ENCODE results near the gene TENM4. TPM values are rescaled to one million over a fixed set of nuclear protein-coding genes. Genes with fewer than 3 reads are reported as not detected.
"Not testable (repeated sequence)": the region's sequence is repeated elsewhere in the genome, so short reads cannot be mapped to it uniquely, and the experiment has no call there.

The TENM4 gene
- total RNA-seq, 1 donor from 2014 or later, result 0.08 TPM

DNA sequence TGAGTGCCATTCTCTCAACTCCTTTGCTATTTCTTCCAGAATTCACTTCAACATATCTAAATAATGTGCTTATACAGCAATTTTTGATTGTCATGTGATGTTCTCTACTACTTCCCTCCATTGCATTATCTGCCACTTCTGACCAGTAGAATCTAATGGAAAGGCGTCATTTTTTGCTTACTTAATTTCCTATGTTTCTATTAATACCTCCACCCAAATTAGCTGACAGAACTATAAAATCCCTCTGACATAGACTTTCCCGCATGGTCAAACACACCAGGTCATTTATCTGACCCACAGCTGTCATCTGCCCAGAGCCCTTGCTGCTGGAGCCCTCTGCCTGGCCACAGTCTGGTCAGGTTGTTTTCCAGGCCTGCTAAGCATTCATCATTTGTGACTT is 607.6 kb downstream of the TENM4 start:
- ATAC-seq (peak; percentile 49), DNase-seq (ENCODE audit: low spot score) (no peak)

DNA sequence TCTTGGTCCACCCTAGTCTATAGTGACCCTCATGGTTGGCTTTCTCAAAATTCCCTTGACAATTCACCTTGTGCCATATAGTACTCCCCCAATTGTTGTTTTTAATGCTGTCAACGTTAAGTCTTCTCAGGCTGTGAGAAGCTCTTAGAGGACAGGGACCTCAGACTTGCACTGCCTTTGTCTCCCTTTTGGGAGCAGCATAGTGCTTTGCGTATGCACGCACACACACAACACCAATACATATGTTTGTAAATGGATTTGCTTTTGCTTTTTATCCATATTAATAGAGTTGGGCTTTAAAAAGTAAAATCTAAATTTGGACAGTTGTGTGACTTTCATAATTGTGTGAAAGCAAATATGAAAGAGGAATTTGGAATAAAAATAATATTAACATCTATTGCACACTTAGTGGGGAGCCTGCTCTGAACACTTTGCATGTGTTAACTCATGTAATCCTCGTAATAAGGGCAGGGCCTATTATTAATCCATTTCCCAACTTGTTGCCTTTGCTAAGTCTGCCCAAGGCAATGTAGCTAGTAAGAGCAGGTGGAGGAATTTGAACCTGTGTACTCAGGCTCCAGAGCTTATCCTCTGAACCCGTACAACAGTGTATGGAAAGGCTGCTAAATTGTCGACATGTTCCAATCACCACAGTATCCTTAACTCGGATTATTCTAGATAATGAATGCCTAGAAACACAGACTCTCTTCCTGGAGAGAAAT is 608.4 kb downstream of the TENM4 start:
- ATAC-seq (no peak), DNase-seq (ENCODE audit: low spot score) (no peak)

DNA sequence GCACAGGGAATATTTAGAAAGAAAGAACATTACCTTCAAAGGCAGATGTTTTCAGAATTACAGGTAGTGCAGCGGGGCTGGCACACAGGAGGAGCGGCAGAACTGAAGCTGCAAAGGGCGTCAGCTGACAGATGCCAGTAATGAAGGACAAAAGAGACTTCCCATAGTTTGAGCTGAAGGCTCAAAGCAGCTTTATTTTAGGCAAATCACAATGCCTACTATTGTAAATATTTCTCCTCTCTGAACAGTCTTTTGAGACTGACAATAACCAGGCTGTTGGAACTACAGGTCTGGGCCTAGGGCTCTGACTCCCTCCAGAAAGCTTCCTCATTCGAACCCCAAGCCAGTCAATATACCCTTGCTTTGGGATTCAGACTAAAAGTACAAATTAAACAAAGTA is 609.3 kb downstream of the TENM4 start:
- ATAC-seq (no peak), DNase-seq (ENCODE audit: low spot score) (no peak)

DNA sequence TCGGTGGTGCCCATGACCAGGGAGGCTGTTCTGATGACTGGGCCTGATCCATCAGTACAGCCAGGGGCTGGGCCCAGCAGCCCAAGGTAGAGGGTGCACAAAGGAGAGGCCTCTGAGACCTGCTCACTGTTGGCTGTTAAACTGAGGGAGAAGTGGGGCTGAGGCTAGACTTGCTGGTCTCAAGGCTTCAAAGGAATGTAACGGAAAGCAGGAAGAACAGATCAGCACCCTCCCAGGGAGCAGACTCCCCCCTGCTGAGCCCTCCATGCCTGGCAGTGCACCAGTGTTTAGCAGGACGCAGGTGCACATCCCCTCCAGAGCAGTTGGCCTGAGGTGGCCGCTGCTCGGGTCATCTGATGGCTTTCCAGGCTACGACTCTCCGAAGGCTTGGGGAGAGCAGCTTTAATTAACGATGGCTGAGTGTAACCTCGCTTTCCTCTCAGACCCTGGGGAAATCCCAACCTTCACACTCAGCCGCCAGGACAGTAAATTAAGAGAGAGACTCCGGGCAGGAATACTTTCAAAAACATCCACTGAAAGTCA is 610.5 kb downstream of the TENM4 start:
- DNase-seq (ENCODE audit: low spot score), result no peak

DNA sequence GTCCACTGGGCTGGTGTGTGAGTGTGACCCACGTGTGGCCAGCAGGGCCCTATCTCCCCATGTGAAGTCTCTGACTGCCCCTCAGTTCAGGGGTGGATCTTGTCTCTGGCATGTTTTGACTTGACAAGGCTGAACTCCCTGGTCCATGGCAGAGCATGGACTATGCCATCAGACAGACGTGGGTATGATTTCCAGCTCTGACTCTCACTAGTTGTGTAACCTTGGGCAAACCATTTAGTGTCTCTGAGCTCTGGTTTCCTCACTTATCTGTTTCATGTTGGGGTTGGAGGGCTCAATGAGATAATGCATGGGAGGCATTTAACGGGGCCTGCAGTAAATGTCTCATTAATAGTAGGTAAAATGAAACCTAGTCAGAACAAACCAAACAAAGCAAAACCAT is 611.7 kb downstream of the TENM4 start:
- DNase-seq (ENCODE audit: low spot score) (no peak), ATAC-seq (no peak)

More for the DNA sequence above, 610.5 kb downstream of the TENM4 start:
- ATAC-seq, result no peak

DNA sequence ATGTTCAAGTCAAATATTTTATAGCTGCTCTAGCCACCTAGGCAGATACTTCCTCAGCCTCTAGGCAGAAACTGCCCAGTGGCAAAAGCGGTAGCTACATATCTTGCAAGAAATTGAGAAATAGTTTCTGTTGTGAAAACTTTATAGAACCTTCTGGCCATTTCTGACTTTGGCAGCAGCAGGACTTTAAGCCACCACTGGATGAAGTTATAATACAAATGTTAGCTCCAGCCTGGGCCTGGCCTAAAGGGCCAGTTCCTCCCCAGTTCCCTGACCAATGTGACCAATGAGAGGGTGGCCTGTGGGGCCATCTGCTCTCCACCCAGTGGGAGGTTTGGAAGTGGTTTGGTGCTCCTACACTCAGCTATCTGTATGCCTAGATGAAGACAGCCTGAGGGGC is 612.2 kb downstream of the TENM4 start:
- peak; percentile 58 for ATAC-seq
- no peak for DNase-seq (ENCODE audit: low spot score)

DNA sequence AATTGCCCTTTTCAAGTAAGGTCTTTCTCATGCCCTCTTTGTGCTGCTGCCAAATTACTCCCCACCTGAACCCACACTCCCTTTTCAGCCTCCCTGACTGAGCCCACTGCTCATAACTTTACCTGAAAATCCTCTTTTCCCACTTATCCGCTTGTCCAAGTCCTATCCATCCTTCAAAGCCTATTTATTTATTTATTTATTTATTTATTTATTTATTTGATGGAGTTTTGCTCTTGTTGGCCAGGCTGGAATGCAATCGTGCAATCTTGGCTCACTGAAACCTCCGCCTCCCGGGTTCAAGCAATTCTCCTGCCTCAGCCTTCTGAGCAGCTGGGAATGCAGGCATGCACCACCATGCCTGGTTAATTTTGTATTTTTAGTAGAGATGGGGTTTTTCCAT is 613.5 kb downstream of the TENM4 start:
- not testable (repeated sequence) for DNase-seq (ENCODE audit: low spot score); ATAC-seq

DNA sequence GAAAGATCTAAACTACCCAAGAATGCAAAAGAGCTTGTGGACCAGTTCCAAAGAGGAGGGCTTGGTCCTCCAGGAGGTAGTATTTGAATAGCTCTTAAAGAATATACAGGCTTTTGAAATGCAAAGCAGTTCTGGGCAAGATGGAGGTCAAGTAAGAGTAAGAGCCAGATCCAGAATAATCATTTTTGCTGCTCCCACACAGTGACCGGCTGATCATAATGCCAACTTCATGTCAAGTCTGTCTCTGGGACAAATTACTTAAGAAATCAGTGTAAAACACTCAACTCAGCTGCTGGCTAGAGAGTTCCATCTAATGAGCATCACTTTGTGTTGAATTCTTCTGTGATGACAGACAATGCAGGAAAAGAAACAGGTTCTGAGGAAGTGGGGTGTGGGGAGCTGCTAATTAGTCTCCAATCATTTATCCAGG is 615.2 kb downstream of the TENM4 start:
- DNase-seq (ENCODE audit: low spot score) (no peak), ATAC-seq (no peak)

DNA sequence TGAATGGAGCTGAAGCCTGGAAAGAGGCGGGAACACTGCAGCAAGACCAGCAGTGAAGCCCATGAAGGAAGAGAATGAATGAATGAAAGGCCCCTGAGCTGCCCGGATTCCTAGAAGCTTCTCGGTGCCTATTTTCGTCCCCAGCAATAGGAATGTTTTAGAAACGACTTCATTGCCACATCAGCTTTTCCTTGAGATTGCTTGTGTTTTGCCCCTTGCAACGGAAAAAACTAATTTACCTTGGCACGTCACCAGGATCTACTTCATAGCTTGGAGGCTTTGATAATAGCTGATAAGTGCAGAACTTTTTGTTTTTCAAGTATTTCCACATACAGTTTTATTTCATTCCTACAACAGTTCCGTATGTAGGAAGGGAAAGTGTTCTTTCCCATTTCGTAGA is 617.2 kb downstream of the TENM4 start:
- ATAC-seq, result no peak
- DNase-seq (ENCODE audit: low spot score), result no peak

DNA sequence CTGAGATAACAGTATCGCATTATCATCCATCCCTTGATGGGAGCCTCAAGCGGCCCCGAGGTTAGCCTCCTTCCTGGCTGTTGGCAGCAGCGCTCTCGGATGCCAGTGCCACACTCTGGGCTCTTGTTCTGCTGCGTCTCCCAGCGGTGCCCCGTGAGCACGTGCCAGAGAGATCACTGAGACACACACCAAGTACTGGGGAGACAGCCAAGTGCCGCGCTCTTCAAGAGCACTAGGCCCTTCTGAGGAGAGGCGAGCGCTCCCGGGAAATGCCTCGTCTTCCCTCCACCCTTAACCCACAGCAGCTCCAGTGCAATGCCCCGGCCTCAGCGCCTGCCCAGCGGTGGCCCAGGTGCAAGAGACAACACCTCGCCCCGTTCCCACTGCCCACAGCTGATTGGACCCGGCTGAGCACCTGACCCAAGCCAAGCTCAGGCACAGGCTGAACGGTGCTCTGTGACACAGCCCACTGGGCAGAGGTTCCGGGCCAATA is 617.9 kb downstream of the TENM4 start:
- ATAC-seq (no peak), DNase-seq (ENCODE audit: low spot score) (no peak)

DNA sequence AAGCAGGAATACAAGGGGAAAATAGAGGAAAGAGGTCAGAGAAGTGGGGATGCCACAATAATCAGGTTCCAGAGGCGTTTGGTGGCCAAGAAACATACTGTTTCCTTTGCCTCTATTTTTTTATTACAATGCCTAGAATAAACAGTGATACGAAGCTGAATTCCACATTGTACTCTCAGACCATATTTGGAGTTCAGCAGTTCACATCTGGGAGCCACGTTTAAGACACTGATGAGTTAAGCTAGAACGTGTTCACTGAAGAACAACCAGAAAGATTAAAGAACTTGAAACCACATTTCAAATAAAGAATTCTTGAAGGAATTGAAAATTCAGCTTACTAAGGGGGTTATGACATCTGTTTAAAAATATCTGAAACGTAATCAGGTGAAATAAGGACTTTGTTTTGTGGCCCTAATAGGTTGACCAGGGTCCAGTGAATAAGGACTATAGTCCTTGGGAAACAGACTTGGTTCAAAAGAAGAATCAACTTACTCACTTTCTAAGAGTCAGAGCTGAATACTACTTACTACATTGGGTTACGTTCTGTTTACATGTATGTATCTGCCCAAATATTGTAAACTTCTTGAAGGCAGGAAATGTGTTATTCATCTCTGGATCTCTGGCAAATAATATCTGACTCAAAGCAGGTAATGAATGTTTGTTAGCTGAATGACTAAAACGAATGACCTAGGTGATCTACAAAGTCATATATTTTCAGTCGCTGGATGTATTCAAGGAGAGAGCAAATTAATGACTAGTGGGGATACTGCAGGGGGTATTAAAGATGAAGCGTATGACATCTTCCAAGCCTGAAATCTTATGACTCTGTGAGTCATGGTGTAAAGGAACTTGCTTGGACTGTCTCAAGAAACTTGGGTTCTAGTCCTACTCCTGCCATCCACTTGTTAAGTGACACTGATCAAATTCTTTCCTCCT is 619.2 kb downstream of the TENM4 start:
- ATAC-seq, result no peak
- DNase-seq (ENCODE audit: low spot score), result no peak

DNA sequence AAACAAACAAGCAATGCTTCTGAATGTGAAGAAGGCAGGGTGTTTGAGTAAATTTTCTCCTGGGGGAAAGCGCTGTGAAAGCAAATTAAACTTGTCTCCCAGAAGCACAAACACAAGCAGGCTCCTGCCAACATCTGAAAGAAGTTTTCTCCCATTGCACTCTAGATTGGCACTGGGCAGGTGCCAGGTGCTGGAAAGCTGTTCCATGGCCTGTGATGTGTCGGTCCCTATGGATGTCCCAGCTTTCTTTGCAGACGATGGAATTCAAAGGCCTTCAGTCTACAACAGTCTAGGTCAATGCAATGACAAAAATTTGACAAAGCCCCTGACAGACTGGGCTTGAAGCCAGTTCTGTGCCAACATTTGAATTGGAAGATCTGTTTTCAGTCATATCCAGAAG is 620.1 kb downstream of the TENM4 start:
- ATAC-seq (no peak), DNase-seq (ENCODE audit: low spot score) (no peak)

DNA sequence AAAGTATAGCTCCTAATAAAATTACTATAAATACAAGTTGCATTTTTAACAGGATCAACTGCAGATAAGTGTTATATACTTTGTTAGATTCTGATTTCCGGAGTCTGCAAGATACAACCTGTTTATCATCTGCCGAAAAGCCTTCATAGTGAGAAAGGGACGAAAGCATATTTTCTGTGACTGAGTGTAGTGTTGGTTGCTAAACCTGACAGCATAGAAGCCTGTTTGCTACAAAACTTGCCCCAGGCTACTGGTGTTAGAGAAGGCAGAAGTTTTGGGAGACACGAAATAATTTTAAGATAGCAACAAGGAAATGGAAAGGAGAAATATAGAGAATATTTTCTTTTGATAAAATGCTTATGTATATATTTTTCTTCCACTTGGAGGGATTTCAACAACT is 622.6 kb downstream of the TENM4 start:
- ATAC-seq, result no peak
- no peak for DNase-seq (ENCODE audit: low spot score)

DNA sequence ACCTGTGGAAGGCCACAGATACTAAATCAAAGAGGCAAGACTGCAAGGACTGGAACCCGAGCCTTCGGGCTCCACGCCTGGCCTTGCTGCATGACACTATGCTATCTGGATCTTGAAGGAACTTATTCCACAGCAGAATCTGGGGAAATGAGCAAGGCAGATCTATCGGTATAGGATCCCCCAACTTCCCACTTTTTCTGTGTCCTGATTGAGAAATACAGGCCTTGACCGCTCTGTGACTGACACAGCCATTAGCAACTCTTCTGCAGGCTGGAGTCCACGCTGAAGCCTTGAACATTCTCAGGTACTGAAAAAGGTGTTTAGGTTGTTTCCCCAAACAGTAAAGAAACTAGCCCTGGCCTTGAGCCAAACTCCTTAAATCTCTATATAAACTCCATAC is 625.0 kb downstream of the TENM4 start:
- ATAC-seq, result peak; percentile 29
- no peak for DNase-seq (ENCODE audit: low spot score)

DNA sequence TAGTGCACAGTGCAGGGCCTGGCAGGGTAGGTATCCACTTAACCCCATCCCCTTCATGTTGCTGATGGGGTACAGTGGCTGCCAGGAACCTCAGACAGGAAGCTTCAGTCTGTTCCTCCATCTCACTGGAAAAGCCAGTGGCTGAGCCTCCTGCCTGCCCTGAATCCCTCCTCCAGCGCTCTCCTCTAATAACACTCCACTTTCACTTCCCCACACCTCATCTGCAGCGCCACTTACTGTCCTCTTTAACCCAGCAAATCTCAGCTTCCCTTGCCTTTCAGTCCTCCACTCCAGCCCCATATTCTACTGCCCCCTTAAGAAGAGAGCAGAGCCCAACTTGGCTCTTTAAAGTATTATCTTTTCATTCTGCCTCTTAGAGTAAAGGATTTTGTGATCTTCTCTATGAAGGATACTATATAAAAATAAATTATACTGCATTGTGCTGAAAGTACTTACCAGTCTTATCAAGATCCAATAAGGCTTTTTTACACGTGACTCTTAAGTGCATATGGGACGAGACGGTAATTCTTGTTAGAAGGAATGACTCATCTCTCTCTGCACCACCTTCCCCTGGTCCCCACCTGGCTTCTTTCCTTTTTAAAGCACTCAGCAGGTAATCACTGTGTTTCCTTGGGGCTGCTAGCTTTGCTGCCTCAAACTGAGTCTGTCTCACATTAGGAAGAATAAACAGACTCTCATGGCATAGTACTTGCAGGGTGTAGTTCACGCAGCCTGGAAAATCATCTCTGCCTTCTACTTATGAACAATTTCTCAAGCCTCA is 628.1 kb downstream of the TENM4 start:
- no peak for DNase-seq (ENCODE audit: low spot score)
- ATAC-seq, result peak; percentile 55

DNA sequence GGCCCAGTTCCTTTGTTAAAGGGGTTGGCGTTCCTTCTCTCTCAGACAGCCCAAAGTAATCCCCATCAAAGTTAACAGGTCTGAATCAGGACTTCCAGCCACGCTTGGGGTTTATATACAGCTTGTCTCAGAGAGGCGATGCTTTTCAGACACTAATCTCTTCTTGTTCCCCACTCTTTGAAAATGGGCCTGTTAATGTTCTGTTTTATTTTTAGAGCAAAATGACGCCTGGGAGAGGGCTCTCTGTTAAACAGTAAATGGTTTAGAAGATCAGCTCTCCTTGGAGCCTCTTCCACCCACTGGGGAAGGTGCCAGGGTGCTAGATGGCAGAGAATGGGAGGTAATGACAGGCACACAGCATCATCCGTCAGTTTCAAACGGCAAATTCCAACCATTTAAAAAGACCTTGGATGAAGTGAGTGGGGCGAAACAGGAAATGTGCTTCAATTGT is 630.2 kb downstream of the TENM4 start:
- DNase-seq (ENCODE audit: low spot score), result no peak
- ATAC-seq, result no peak

DNA sequence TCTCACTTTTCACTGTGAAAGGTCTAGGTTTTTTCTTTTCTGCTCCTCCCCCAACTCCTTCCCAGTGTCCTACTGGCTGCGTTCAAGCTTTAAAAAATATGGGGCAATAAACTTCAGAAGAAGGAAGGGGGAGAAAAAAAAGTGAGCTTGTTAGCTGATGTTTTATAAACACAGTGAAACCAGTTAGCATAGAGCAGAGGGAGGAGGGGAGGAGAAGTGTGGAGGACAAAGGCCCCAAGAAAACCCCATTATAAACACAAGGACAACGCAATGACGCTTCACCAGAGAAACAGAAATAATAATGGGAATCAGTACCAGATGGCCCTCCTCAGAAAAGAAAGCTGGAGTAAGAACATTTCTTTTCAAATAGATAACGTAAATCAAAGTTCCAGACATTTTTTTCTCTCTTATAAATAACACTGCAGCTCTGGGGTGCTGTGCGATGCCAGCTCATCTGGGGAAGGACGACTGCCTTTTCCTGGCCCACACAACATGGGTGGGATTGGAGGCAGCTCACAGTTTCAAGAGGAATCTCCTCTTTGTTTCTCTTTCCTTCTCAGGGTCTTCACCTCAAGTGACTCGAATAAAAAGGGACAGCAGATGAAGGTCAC is 630.8 kb downstream of the TENM4 start:
- ATAC-seq (no peak), DNase-seq (ENCODE audit: low spot score) (no peak)

DNA sequence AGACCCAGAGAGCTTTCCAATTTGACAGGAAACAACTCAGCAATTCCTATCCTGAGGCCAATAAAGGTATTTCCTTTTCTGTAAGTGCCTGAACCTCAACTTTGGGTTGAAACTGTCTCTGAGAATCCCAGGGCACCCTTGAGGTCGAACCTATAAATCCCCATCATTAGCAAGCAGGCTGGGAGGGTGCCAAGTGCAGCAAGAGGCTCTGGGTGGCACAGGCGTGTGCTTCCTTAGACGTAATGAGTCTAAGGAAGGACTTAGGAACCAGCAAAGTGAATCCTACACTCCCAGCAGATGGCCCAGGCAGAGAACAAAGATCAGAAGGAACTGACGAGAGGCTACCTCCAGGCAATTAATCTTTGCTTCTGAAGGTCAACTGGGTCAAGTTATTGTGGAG is 631.9 kb downstream of the TENM4 start:
- no peak for ATAC-seq
- DNase-seq (ENCODE audit: low spot score), result no peak

DNA sequence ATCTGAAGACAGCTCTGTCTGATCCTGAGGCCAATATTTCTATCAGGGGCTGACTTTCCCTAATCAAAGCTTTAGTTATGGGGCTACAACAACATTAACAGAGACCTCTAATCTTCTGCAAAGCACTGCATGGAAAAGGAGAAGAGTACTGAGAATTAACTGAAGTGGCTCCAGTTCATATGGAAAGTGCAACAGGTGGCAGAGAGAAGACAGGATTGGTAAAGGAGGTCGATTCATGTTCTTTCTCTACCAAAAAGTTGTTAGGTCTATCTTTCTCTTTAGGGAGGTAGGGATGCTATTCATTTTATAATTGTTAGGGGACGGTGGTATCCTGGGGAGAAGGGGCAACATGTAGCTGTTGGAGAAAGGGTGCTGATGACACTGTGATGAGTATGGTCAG is 633.5 kb downstream of the TENM4 start:
- no peak for DNase-seq (ENCODE audit: low spot score)
- no peak for ATAC-seq

All from left lobe of liver (tissue), 2 donors.